Activated naive CD8-positive, alpha-beta T cell treated with anti-CD3 and anti-CD28 coated beads, Interleukin-2, amount 50 U/mL, for 16 hours (primary cell): ENCODE data around the gene KDM4C.

Source experiments
- DNase-seq: peaks from one replicate; pipeline ENCODE4 v3.0.0-alpha.2; 2020; ENCODE audit warnings: low read depth, low spot score

The KDM4C gene

DNA sequence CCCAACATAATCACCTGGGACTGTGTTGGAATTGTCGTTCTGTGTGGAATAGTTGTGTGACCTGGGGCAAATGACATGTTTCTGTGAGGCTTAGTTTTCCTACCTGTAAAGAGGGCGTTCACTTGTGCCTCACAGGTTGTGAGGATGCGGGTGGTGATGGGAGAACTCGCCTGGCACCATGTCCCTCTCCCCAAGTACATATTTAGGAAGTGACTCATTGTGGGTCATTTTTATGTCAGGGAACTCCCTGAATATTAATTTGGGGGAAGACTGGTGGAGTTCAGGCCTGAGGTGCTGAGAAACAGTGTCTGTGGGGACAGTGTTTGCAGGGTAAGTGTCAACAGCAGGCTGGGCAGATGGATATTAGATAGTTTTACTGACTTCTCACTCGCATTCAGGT is 144.7 kb downstream of the KDM4C start:
- no peak for DNase-seq

DNA sequence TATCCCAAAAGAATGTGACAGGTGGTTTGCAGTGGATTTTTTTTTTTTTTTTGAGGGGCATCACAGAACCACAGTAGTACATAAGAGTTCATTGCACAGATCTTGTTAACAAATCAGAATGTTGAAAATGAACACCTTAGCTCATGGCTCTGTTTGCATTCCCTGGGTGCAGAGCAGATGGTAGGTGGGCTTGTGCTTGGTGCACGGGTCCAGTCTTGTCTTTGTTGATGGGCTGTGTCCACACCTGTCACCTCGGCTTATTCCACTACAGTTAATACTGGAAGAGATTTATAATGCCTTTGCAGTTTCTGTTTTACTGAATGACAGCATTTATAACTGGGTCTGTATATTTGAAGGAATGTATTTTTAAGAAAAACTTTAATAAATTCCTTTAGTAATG is 146.6 kb downstream of the KDM4C start:
- DNase-seq, result no peak

DNA sequence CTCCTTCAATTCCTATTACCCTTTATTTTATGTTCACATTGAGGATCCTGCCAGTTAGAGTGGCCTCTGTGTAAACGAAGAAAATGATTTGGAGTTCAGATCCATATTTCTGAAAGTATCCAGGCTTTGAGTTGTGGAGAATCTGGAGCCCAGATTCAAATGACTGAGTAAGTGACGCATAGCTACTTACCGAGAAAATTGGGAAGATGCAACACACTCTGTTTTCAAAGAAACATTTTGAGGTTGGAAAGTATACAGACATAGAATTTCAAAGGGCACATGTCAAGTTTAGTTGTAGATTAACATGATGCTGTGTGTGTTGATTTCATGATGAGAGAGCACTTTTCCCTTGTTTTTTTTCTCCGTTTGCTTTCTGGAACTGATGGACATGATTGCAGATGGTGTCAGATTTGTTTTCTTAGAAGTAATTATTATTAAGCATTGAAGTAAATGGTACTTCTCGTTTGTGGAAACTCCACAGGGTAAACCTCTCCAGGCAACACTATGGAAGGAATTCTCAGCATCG is 148.1 kb downstream of the KDM4C start:
- no peak for DNase-seq

DNA sequence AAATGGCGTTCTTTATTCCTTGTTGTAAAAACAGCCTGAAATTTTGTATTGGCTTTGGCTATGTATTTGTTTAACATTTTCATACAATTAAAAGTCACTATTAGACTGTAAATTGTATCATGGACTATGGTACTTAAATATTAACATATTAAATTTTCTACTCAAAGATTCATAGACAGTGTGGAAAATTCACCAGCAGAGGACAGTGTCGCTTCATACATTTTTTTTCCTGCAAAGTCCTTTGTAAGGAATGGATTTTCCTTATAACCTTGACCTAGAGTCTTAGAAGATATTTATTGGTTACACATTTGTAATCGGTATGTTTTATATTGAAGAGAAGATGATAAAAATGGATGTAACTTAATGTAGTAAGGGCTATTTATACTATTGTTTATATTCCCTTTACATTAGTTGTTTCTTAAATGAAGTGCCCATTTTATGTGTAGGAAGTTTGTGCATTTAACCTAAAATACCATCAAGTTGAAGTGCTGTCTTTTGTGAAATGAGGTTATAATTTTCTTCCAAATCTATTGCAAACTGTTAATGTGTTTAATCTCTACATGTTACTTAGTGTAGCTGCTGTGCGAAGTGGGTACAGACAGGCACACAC is 150.1 kb downstream of the KDM4C start:
- DNase-seq, result no peak

DNA sequence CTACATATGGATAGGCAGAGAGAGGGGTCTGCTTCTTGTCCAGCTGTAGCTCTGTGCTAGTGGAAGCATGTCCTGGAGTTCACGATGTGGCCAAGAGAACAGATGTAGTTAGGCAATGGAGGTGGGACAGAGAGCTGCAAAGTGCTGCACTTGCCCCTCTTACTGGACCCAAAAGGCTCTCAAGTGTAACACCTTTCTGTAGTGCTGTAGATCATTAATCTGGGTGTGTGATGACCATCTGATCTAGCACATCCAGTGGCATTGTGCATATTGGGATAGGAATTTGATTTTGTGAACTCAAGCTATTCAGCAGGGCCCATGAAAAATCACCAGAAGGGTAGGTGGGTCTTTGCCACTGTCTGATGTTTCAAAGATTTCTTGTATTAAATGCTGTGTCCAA is 151.4 kb downstream of the KDM4C start:
- no peak for DNase-seq

DNA sequence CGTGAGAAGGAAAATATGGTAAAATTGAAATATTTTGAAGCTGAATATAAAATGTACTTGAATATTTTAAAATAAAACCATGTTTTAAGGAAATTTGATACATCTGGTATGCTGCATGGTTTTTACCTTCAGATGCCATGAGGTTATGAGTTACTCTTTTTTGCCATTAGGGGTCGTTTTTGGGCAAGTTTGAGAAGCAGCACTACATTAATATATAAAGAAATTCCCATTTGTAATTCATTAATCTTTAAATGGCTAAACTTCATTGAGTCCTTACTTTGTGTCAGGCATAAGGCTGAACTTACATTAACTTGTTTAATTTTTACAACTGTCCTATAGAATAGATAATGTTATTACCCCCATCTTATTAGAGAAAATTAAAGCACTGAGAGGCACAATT is 152.3 kb downstream of the KDM4C start:
- DNase-seq, result no peak

DNA sequence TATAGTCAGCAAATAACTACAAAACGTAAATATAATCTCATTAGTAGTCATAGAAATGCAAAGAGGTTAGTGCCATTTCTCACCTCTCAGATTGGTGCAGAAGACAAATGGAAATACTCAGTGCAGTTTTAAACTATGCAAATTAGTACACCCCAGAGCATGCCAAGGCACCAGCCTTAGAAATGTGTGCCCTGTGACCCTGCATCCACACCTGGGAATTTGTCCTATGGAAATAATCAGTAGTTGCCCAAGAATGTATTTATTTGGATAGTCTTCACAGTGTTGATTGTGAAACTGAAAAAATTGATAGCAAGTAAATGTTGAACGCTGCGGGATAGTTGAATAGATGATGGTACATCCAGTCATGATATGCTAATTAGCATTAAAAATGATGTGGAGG is 152.7 kb downstream of the KDM4C start:
- DNase-seq, result no peak

DNA sequence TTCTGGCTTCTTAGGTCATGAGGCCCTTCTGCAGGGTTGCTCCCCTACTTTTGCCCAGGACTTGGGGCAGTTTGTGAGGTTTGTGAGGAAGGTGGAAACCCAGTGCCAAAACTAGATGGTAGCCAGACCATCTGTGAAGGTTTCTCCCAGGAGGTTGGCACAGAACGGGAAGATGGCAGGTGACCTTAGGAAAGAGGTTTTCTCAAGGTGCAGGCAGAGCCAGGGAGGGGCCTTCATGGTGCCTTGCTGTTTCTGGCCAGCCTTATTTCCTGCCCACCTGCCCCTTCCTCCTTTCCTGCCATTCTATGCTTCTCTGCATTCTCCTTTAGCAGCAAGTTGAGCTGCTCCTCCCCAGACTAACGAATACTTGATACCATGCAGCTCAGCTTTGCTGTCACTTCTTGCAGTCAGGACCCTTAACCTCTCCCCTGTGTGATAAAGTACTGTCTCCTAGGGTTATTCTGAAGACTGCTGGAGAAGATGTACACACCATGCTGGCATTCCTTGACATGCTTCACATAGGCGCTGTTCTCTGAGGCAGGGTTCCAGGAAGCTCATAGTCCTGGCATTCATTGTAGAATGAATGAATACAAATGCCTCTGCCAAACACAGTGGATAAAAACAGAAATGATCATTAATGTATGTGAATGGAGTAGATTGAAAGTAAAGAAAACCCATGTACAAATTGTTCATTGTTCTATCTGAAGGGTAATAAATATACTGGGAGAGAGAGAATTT is 154.3 kb downstream of the KDM4C start:
- no peak for DNase-seq

DNA sequence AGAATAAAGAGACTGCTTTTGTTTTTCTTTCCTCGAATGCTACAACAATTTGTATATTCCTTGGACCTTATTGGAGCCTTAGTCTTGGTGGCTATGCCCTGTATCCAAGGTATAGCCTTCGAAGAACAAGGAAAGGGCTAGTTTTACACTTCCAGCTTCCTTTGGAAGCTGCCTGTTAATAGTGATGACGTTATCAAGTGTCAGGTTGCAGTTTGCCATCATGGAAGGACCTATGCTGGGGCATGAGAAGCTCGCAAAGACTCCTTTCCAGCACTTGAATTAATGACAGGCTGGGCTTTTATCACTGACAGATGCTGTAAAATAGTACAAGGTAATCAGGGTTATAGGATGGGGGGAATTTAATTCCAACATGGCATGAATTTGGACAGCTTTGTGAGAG is 157.9 kb downstream of the KDM4C start:
- no peak for DNase-seq

DNA sequence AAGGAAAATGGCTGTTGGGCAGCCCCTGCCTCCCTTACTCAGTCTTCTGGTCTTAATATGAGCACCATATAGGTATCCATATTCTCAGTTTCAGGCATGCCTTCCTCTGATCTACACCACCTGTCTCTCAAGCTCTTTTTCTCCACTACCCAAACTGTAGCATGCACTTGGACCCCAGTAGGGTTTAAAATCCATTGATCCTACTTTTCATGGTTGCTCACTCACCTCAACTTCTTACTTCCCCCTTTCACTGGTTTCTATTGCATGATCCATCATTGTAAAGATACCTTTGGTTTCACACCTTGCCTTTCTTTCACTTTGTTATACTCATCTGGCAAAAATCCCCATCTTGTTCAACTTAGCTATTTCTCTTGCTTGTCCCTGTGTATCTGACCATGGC is 159.4 kb downstream of the KDM4C start:
- DNase-seq, result no peak

DNA sequence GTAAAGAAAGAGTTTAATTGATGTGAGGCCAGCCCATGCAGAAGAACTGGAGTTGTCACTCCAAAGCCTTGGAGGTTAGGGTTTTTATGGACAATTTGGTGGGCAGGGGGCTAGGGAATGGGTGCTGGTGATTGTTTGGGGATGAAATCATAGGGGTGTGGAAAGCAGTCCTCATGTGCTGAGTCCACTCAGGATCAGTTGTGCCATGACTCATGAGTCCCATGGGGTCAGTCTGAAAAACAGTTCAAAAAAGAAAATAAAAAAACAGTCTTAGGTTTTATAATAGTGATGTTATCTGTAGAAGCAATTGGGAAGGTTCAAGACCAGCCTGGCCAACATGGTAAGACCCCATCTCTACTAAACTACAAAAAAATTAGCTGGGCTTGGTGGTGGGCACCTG is 162.3 kb downstream of the KDM4C start:
- no peak for DNase-seq

DNA sequence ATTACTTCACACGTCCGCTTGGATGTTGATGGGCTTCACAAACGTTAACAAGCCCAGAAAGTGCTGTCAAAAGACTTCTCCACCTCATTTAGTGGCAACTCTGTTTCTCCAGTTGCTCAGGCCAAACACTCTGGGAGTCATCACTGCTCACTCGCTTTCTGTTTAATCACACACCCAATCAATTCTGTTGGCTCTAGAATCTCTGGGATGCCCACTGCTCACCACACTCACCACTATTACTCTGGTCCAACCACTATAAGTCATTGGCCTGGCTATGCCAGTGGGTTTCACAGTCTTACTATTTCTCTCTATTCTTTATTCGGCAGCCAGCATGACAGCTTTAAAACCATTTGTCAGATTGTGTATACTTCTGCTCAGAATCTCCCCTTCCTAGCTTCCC is 163.5 kb downstream of the KDM4C start:
- DNase-seq, result no peak

DNA sequence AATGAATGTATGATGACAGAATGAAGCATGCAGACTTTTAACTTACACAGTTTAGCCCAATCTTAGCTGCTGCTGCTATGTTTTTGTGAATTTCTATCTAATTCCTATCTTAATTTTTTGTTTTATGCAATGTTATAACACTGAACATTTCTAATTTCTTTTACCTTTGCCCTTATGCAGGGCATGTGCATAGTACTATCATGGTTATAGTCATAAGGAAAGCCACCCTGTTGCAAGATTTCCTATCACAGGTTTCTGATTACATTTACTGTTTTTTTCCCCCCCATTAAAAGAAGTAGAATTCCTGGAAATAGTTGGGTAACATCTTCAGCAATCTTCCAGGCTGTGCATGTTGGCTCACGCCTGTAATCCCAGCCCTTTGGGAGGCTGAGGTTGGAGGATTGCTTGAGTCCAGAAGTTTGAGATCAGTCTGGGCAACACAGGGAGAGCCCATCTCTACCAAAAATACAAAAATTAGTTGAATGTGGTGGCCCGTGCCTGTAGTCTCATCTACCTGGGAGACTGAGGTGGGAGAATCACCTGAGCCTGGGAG is 164.4 kb downstream of the KDM4C start:
- no peak for DNase-seq

DNA sequence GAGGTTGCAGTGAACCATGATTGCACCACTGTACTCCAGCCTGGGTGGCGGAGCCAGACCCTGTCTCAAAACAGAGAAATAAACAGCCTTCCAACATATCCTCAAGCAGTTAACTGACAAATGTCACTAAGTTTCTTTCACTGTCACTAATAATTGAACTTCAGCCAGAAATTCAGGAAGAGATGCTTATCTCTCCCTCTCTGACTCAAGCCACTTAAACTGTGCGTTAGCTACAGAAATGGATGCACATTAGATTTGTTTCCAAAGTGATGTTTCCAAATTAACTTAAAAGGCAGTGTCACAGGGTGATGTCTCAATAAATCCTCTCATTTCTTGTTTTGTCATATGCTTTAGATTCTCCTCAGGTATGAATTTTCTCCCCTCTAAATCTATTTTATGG is 164.9 kb downstream of the KDM4C start:
- DNase-seq, result no peak

DNA sequence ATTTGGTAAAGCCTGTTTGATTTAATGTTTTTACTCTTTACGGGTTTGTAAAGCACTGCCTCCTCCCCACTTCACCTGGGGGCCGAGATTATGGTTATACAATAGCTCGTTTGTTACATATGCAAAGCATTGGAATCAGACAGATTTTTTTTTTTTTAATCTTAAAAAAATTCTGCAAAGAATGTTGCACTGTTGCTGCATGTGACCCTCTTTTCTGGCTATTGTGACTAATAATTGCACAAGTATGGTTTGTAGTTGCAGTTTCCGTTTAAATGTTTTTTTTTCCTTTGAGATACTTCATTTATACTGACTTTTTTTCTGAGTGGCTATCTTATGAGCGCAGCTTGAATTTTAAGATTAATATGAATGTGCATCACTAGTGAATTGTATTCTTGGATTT is 165.3 kb downstream of the KDM4C start:
- DNase-seq, result no peak

DNA sequence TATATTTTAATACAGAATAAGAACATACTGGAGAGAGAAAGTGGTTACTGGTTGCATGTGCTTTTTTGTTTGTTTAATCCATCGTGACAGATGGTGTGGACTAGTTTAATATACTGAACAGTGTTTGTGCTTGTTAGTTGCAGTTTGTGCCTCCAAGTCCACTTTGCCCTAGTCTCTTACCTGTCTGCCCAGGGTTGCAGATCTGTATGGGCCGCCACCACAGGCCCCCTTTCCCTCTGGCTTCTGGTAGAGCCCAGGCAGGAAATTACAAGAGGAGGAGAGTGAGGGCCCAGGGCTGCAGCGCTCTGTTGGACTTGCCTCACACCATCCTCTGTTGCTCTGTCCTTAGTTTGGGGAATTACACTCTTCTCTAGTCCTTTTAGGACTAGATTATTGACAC is 166.4 kb downstream of the KDM4C start:
- no peak for DNase-seq

DNA sequence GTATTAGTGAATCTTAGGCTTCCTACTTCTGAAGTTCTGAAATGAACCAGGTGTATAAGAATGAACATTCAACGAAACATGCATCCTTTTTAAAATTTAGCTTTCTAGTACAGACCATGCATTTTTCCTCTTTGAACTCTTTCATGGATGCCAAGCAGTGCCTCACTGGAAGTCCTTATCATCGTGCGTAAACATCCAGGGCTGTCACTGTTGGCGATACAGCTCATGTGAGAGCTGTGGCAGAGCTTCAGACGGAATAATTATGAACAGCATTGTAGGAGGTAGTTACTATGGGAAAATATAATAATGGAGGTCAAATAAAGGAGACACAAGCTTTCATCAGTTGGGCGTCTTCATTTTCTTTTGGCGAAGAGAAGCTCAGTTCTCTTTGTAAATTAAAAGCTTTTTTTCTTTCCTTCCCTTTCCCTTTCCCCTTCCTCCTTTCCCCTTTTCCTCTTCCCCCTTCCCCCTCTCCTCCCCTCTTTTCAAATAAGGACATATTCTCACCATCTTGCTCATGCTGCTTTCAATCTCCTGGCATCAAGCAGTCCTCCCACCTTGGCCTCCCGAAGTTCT is 167.3 kb downstream of the KDM4C start:
- no peak for DNase-seq

DNA sequence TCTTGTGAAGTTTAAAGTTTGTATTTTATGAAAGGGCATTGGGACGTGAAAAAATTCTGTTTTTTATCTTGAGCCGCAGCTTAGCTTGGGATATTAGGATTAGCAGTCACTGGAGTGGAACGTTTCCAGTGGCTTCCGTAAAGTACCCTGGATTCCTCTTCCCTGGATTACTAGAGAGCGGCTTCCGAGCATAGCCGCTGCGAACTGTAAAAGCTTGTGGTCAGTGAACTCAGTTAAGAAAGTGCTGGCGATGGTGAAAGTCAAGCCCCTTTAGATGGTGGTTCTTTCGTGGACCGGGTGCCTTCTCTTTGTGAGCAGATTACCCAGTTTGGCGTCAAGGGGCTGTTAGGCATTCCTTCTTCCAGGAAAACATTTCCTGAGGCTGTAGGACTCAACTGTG is 168.1 kb downstream of the KDM4C start:
- no peak for DNase-seq

DNA sequence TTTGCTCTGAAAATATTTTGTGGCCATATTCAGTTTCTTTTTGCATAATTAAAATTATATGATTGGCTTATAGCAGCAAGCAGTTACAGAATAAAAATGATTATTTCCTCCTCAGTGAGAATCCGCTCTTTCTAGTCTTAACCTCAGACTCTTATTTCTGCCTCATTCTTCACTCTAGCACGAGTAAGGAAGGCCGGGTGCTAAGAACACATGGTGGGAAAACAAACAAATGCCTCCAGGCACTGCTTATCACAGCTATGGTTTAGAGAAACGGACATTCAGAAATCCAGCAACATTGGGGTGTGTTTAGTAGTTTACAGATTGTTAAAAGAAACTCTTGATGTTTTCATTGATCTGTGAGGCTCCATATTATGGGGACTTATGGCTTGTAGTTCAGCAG is 168.7 kb downstream of the KDM4C start:
- DNase-seq, result no peak

DNA sequence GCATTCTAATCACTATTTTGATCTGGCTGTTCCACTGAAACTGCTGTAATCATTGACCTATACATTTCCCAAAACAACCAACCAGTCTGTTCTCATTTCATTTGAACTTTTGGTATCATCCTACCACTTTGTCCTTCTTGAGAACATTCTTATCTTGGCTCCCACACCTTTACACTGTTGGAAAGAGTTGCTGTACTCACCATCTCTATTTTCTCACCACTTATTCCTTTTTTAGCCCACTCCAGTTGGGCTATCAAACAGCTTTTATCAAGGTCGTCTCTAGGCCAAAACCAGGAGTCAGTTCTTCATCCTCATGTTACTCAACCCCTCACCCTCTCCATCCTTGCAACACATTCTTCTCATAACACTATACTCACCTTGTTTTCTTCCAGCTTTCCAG is 170.1 kb downstream of the KDM4C start:
- no peak for DNase-seq

DNA sequence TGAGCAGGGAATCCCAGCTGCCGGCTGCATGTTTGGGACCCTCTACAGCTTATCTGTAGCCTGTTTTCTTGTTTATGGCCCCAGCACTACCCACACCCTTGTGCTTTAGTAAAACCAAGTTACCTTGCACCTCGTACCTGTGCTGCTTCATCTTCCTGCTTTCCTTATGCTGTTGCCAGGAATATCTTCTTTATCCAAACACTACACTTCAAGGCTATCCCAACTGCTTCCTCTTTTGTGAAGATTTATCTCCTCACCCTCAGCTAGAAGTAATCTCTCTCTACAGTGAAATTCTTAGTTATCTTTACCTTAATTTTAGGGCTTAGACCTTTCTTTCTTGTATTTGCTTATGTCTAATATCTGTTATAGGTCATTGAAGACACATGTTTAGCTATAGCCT is 171.1 kb downstream of the KDM4C start:
- no peak for DNase-seq

DNA sequence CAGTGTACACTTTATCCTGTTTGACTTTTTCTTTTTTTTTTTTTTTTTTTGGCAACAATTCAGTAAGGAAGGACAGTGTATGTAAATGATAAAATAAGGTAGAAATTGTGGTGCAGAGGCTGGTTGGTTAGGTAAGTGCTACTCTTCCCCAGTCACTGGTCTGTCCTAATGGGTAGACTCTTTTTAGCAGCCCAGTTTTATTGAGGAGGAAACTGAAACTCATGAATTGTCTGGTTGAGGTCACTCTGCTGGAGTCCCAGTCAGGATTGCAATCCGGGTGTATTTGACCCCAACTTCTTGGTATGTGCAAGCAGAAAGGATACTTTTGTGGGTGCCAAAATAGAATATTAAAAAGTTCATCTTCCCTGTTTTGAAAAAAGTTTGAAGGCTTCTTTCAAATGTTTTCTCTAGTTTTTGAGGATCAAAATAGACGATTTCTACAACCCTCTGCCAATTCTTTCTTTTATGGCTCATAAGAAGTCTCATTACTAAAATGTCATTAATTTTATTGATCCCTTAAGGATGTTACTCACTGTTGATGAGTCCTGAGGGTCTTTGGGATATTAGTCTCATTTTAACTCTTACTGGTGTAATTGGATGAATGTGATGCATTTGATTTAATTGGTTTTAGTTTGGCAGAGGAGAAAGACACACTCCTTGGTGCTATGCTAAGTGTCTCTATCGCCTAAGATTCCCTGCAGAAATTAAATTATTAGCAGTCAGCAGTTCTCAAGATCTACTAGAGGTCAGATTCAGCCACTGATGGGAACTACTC is 171.9 kb downstream of the KDM4C start:
- no peak for DNase-seq
